Neural cell (in vitro differentiated cells): ENCODE measurements around the gene HK1.

Source experiments
- EP300 ChIP-seq: fragments of 450-650 bp; conservative IDR thresholded peaks from 2 replicates; pipeline ENCODE4 v1.6.1; 2014; ENCODE audit warnings: antibody characterized with exemption, mild to moderate bottlenecking, moderate library complexity; ENCODE audit not compliant: poor library complexity, severe bottlenecking
- EZH2 ChIP-seq: fragments of 200-600, 300-800 bp; shearing (Covaris generic), sonication (generic); IDR thresholded peaks from 2 replicates; pipeline ENCODE4 v1.6.1; 2014; ENCODE audit warnings: antibody characterized with exemption, low read length, borderline replicate concordance, mild to moderate bottlenecking; ENCODE audit not compliant: insufficient read depth, poor library complexity, severe bottlenecking
- MXI1 ChIP-seq: fragments of 450-650 bp; conservative IDR thresholded peaks from 2 replicates; pipeline ENCODE4 v1.6.1; 2014; ENCODE audit warnings: antibody characterized with exemption, mild to moderate bottlenecking; ENCODE audit not compliant: poor library complexity, severe bottlenecking
- TAF1 ChIP-seq: IDR thresholded peaks from 2 replicates; pipeline ENCODE4 v1.6.1; 2012; ENCODE audit warnings: low read depth
- TF ChIP-seq, protein P1 (sequence below): fragments of 450-650 bp; IDR thresholded peaks from 2 replicates; pipeline ENCODE4 v1.5.1; 2014; ENCODE audit warnings: antibody characterized with exemption, mild to moderate bottlenecking, moderate library complexity; ENCODE audit not compliant: poor library complexity, severe bottlenecking
- TF ChIP-seq, protein P2 (sequence below): IDR thresholded peaks from 2 replicates; pipeline ENCODE4 v1.6.1; 2012; ENCODE audit warnings: borderline replicate concordance

DNA sequence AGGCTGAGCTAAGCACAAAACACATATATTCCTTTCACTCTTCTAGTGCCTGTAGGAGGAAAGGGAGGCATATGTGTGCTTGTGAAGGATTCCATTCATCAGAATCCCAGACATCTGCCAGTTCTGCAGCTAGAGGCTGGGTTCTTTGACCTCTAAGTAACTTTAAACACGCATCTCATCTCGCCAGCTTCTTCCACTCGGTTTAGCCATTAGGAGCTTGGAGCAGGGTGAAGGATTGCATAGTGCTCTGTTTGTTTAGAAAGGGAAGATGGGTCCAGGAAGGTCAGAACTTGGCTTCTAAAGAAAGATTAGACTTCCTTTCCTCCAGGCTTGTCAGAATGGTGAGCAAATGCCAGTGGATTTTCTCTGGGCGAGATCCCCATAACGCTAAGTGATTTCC lies 43.6 kb downstream of the HK1 start:
- no peak for TF ChIP-seq MXI1
- TF ChIP-seq, protein P1, sequence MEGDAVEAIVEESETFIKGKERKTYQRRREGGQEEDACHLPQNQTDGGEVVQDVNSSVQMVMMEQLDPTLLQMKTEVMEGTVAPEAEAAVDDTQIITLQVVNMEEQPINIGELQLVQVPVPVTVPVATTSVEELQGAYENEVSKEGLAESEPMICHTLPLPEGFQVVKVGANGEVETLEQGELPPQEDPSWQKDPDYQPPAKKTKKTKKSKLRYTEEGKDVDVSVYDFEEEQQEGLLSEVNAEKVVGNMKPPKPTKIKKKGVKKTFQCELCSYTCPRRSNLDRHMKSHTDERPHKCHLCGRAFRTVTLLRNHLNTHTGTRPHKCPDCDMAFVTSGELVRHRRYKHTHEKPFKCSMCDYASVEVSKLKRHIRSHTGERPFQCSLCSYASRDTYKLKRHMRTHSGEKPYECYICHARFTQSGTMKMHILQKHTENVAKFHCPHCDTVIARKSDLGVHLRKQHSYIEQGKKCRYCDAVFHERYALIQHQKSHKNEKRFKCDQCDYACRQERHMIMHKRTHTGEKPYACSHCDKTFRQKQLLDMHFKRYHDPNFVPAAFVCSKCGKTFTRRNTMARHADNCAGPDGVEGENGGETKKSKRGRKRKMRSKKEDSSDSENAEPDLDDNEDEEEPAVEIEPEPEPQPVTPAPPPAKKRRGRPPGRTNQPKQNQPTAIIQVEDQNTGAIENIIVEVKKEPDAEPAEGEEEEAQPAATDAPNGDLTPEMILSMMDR = no peak
- TF ChIP-seq, protein P2, sequence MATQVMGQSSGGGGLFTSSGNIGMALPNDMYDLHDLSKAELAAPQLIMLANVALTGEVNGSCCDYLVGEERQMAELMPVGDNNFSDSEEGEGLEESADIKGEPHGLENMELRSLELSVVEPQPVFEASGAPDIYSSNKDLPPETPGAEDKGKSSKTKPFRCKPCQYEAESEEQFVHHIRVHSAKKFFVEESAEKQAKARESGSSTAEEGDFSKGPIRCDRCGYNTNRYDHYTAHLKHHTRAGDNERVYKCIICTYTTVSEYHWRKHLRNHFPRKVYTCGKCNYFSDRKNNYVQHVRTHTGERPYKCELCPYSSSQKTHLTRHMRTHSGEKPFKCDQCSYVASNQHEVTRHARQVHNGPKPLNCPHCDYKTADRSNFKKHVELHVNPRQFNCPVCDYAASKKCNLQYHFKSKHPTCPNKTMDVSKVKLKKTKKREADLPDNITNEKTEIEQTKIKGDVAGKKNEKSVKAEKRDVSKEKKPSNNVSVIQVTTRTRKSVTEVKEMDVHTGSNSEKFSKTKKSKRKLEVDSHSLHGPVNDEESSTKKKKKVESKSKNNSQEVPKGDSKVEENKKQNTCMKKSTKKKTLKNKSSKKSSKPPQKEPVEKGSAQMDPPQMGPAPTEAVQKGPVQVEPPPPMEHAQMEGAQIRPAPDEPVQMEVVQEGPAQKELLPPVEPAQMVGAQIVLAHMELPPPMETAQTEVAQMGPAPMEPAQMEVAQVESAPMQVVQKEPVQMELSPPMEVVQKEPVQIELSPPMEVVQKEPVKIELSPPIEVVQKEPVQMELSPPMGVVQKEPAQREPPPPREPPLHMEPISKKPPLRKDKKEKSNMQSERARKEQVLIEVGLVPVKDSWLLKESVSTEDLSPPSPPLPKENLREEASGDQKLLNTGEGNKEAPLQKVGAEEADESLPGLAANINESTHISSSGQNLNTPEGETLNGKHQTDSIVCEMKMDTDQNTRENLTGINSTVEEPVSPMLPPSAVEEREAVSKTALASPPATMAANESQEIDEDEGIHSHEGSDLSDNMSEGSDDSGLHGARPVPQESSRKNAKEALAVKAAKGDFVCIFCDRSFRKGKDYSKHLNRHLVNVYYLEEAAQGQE = no peak
- TF ChIP-seq TAF1 = no peak
- TF ChIP-seq EP300 = no peak
- no peak for TF ChIP-seq EZH2
